ENCODE measurements around the gene PIGK. TPM values are rescaled to one million over a fixed set of nuclear protein-coding genes. Genes with fewer than 3 reads are reported as not detected.

PIGK gene
- total and polyA plus RNA-seq, 10 of the 15 experiments (the other 5 are each of a cell fraction or from before 2014, with no cell fraction given) = 9.1 to 27.4 (median 16.9) TPM

GRCh38 chr1:77143529-77144121 is 75.6 kb downstream of the PIGK start (continued):
- TF ChIP-seq CUX1 (IDR thresholded peaks at IDR 0.05; ENCODE audit: insufficient replicate concordance, low read depth, low read length) = no peak
- no peak for TF ChIP-seq CBX5 (IDR thresholded peaks at IDR 0.05; ENCODE audit: low read depth)
- no peak for TF ChIP-seq TAF1 (IDR thresholded peaks at IDR 0.05; ENCODE audit: borderline replicate concordance, low read depth, low read length)
- no peak for TF ChIP-seq E4F1 (IDR thresholded peaks at IDR 0.05; ENCODE audit: borderline replicate concordance, partially characterized antibody)
- no peak for TF ChIP-seq E2F4 (IDR thresholded peaks at IDR 0.05; ENCODE audit: low read depth, low read length)
- no peak for TF ChIP-seq BCLAF1 (IDR thresholded peaks at IDR 0.05)

All from GM12878 (cell line).